ENCODE results near the gene NMNAT2. TPM values are rescaled to one million over a fixed set of nuclear protein-coding genes. Genes with fewer than 3 reads are reported as not detected.

Gene NMNAT2
- total RNA-seq, 1 experiment from 2014 or later: 0.17 TPM

DNA sequence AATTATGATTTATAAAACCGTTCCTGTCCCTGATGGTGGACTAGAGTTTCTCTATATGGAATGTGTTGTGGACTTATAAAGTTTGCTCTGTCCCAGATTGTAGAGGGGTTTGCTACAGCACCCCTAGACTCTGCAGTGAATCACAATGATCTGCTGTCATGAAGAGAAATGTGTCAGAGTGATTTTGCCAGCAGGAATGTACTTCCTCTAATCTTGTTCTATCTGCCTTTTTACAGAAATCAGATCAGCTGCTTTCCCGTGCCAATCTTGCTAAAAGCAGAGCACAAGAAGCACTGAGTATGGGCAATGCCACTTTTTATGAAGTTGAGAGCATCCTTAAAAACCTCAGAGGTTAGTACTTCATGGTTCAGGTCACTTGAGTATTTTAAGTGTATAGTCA, 180.1 kb downstream of the NMNAT2 start:
- POLR2A ChIA-PET (ENCODE audit: low non-redundant PET): no interaction called here
- H3K9me3 ChIP-seq (ENCODE audit: low read depth, low read length, poor library complexity, severe bottlenecking): no peaks in the 10 kb centered on the region
- no peaks in the 10 kb centered on the region for H3K36me3 ChIP-seq (ENCODE audit: insufficient read depth, low read length, poor library complexity, severe bottlenecking)
- intact Hi-C loops (cut with micrococcal nuclease; ENCODE audit: unreplicated experiment): no loop called here
- no peak for TF ChIP-seq EZH2 (IDR thresholded peaks at IDR 0.05; ENCODE audit: borderline replicate concordance, low read depth, low read length, poor library complexity, severe bottlenecking)
- TF ChIP-seq, protein P1, sequence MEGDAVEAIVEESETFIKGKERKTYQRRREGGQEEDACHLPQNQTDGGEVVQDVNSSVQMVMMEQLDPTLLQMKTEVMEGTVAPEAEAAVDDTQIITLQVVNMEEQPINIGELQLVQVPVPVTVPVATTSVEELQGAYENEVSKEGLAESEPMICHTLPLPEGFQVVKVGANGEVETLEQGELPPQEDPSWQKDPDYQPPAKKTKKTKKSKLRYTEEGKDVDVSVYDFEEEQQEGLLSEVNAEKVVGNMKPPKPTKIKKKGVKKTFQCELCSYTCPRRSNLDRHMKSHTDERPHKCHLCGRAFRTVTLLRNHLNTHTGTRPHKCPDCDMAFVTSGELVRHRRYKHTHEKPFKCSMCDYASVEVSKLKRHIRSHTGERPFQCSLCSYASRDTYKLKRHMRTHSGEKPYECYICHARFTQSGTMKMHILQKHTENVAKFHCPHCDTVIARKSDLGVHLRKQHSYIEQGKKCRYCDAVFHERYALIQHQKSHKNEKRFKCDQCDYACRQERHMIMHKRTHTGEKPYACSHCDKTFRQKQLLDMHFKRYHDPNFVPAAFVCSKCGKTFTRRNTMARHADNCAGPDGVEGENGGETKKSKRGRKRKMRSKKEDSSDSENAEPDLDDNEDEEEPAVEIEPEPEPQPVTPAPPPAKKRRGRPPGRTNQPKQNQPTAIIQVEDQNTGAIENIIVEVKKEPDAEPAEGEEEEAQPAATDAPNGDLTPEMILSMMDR (conservative IDR thresholded peaks at IDR 0.05; ENCODE audit: low read depth, low read length): no peak
- H3K27me3 ChIP-seq (replicated peaks; ENCODE audit: insufficient read depth, low read depth, low read length, poor library complexity): no peaks in the 10 kb centered on the region
- BruUV-seq (replicated peaks): no TSS peak
- H3K4me3 ChIP-seq (ENCODE audit: low read depth, low read length, poor library complexity, severe bottlenecking): no peak overlapping the region
- H3K27ac ChIP-seq (ENCODE audit: low read depth, low read length, poor library complexity, severe bottlenecking): no peak overlapping the region
- H3K4me1 ChIP-seq (ENCODE audit: insufficient read depth, low read length, poor library complexity, severe bottlenecking): peaks cover 19% of the 10 kb centered on the region
- CTCF ChIA-PET: no interaction called here
- DNase-seq (ENCODE audit: low spot score): no peak

DNA sequence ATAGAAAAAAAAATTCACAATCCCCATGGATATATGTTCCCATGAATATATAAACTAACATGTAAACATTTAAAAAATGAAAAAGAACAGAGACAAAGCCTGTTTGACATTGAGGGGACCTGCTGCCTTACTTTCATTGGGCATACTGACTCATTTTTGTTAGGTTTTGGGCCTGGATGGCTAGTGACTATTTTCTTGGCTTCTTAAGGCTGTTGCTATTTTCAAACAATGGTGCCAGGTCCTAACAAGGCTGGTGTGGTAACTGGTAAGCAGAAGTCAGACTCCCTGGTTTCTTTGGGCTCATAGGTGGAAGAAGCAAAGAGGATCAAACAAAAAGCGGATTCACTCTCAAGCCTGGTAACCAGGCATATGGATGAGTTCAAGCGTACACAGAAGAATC, 181.1 kb downstream of the NMNAT2 start:
- no peak overlapping the region for H3K4me3 ChIP-seq (ENCODE audit: low read depth, low read length, poor library complexity, severe bottlenecking)
- no peaks in the 10 kb centered on the region for H3K27me3 ChIP-seq (replicated peaks; ENCODE audit: insufficient read depth, low read depth, low read length, poor library complexity)
- H3K9me3 ChIP-seq (ENCODE audit: low read depth, low read length, poor library complexity, severe bottlenecking): no peaks in the 10 kb centered on the region
- H3K4me1 ChIP-seq (ENCODE audit: insufficient read depth, low read length, poor library complexity, severe bottlenecking): peaks cover 19% of the 10 kb centered on the region
- BruUV-seq (replicated peaks): no TSS peak
- TF ChIP-seq, protein P1 (conservative IDR thresholded peaks at IDR 0.05; ENCODE audit: low read depth, low read length): no peak
- no peak for TF ChIP-seq EZH2 (IDR thresholded peaks at IDR 0.05; ENCODE audit: borderline replicate concordance, low read depth, low read length, poor library complexity, severe bottlenecking)
- no peak for DNase-seq (ENCODE audit: low spot score)
- H3K27ac ChIP-seq (ENCODE audit: low read depth, low read length, poor library complexity, severe bottlenecking): no peak overlapping the region
- intact Hi-C loops (cut with micrococcal nuclease; ENCODE audit: unreplicated experiment): no loop called here
- CTCF ChIA-PET: no interaction called here
- no peaks in the 10 kb centered on the region for H3K36me3 ChIP-seq (ENCODE audit: insufficient read depth, low read length, poor library complexity, severe bottlenecking)
- POLR2A ChIA-PET (ENCODE audit: low non-redundant PET): no interaction called here

DNA sequence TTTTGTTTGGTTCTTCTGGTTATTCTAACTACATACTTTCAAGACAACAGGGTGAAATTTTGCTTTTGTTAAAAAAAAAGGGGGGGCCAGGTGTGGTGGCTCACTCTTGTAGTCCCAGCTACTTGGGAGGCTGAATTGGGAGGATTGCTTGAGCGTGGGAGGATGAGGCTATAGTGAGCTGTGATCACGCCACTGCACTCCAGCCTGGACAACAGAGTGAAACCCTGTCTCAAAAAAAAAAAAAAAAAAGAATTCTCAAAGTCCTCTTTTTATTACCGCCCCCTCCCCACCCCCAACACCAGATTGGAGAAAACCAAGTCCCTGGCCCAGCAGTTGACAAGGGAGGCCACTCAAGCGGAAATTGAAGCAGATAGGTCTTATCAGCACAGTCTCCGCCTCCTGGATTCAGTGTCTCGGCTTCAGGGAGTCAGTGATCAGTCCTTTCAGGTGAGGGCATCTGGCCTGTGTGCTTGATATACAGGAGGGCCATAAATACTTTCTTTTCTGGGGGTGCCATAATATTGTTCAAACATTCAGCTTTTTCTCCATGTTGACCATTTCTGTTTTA, 181.9 kb downstream of the NMNAT2 start:
- peak overlapping the region; percentile 66 for H3K27ac ChIP-seq (ENCODE audit: low read depth, low read length, poor library complexity, severe bottlenecking)
- H3K9me3 ChIP-seq (ENCODE audit: low read depth, low read length, poor library complexity, severe bottlenecking): no peaks in the 10 kb centered on the region
- no peaks in the 10 kb centered on the region for H3K36me3 ChIP-seq (ENCODE audit: insufficient read depth, low read length, poor library complexity, severe bottlenecking)
- no peaks in the 10 kb centered on the region for H3K27me3 ChIP-seq (replicated peaks; ENCODE audit: insufficient read depth, low read depth, low read length, poor library complexity)
- ChIA-PET CTCF (no interaction called here), POLR2A (ENCODE audit: low non-redundant PET) (no interaction called here)
- TF ChIP-seq, protein P1 (conservative IDR thresholded peaks at IDR 0.05; ENCODE audit: low read depth, low read length): no peak
- no peak for TF ChIP-seq EZH2 (IDR thresholded peaks at IDR 0.05; ENCODE audit: borderline replicate concordance, low read depth, low read length, poor library complexity, severe bottlenecking)
- peaks cover 19% of the 10 kb centered on the region for H3K4me1 ChIP-seq (ENCODE audit: insufficient read depth, low read length, poor library complexity, severe bottlenecking)
- no peak overlapping the region for H3K4me3 ChIP-seq (ENCODE audit: low read depth, low read length, poor library complexity, severe bottlenecking)
- BruUV-seq (replicated peaks): no TSS peak
- DNase-seq (ENCODE audit: low spot score): no peak
- intact Hi-C loops (cut with micrococcal nuclease; ENCODE audit: unreplicated experiment): no loop called here
